HG02840 (cell line): ENCODE results near the gene CD7.

Source experiments
- ATAC-seq: cut with Tn5 transposase; IDR thresholded peaks from one replicate; pipeline ENCODE4 v1.9.1; 2021; ENCODE audit warnings: mild to moderate bottlenecking, moderate library complexity, moderate number of reproducible peaks; ENCODE audit not compliant: unreplicated experiment, low FRiP score

Gene CD7

DNA sequence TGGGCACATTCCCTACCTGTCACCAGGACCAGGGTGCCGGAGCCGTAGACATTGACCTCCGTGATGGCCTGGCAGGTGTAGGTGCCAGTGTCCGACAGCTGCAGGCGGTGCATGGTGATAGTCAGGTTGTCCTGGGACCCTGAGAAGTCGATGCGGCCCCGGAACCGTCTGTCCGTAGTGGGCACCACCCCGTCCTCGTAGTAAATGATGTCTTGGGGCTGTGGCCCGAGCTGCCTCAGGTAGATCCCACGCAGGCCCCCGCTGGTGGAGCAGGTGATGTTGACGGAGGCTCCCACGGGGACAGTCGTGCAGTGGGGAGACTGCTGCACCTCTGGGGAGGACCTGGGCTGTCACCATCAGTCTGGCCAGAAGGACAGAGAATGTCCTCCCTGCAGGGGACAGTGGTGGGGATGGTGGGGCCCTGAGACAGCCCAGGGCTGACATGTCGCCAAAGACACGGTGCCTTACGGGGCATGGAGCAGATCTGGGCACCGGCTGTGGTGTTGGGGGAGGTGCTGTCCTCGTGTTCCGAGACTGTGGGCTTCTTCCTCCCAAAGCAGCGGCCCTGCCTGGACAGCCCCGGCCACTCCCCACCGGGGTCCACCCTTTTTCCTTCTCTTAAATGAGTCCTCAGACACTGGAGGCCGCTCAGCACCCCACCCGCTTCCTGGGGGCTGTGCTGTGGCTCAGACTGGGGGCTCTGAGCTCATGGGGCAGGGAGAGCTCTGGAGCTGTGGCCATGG lies 586 bp downstream of the CD7 start:
- no peak for ATAC-seq

DNA sequence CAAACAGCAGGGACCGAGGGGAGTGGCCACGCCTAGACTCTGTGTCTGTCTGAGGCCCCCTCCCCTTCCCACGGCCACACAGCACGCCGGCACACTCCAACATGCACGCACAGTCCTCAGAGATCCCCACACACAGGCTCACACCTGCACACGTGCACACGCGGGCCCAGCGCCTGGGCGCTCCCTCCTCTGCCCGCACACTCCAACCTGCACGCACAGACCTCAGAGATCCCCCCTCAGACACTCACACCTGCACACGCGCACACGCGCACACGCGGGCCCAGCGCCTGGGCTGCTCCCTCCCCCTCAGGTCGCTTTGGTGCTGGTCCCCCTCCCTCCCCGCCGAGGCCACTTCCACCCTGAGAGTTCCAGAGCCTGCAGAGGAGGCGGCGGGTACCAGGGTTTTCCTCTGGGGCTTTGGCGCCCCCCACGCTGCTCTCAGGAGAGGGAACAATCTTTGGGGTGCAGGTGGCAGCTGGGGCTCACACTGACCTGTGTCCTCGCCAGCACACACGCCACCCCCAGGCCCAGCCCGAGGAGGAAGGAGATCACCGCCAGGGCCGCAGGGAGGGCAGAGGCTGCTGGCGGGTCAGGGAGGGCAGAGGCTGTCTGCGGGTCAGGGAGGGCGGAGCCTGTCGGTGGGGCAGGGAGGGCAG lies 1.6 kb downstream of the CD7 start:
- no peak for ATAC-seq

DNA sequence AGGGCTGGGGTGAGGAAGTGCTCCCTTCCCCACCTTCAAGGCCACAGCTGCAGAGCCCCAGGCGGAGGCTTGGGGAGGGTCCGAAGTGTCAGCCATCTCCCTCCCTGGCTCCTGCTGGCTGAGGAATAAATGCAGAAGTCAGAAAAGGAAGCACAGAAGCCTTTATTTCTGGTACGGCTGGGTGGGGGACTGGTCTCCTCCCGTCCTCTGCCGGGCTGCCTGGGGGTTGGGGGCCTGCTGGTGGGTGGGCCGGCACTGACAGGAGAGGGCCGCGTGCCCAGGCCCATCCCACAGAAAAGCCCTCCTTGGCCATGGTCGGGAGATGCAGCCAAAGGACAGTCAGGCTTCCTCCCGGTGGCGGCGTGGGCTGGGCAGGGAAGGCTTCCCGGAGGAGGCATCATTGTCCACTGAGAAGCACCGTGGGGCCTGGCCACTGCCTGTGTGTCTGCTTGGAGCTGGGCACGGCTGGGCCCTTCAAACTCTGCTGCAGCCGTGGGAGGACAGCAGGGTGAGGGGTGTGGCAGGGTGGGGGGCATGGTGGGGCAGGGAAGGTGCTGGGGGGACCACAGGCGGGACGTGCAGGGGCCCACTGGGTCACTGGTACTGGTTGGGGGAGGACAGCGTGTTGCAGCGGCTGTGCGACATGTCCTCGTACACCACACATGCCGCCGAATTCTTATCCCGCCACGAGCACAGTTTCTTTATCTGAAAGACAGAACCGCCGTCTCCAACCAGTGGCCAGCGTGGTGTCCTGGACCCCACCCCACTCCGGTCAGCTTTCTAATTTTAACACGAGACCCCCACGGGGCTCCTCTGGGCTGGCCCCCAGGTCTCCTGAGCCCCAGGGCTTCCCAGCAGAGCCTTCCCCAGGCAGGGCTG lies 2.4 kb downstream of the CD7 start:
- ATAC-seq = no peak

DNA sequence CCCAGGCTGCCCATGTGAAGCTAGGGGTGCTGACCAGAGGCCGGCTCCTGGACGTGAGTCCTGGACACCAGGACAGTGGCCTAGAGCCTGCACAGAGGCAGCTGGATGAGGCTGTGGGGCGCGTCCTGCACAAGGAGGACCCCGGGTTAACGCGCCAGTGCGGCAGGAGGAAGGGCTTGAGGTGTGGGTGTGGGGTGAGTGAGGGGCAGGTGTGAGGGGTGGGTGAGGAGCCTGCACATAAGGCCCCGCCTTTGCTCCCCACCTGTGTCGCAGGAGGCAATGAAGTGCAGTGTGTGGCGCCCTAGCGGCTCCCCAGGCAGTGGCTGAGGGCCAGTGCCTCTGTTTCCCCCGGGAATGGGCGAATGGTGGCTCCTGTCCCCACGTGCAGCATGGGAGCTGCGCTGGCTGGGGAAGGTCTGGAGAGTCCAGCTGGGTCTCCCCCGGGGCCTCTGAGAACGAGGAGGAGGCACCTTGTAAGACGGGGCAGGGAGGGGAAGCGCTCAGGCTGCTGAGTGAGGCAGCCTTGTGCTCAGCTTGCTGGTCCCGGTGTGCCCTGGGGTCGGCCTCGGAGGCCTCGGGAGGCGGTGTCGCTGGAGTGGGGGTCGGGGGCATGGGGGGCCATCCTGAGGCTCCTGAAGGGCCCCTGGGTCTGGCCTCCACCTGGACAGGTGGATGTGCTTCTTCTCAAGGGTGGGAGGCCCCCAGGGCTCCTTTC lies 3.2 kb downstream of the CD7 start:
- no peak for ATAC-seq

DNA sequence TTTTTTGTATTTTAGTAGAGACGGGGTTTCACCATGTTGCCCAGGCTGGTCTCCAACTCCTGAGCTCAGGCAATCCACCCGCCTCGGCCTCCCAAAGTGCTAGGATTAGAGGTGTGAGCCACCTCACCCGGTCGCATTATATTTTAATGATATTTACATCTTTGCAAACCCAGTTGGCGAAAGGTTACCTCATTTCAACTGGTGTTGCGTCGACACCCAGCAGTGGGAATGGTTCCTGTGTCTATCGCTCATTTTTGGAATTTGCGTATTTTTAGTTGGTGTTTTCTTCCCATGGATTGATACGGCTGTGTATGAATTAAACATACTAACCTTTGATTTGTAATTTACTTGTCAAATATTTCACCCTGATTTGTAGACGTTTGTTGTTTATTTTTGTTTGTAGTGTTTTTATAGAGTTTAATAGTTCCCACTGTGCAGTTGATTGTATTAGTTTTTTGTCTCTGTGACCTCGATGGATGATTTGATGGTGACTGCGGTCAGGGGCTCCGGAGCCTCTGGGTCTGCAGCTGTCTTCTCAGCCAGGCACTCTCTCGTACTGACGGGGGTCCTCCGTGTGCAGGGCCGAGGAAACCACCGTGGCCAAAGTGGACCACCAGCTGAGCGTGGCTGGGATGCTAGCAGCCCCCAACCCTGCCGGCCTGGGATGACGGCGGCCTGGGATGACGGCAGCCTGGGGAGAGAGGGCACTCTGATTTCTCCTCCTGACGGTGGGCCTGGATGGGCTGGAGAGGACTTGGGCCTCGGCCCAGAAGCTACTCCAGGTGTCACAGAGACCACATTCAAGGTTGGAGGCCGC lies 4.0 kb downstream of the CD7 start:
- no peak for ATAC-seq

DNA sequence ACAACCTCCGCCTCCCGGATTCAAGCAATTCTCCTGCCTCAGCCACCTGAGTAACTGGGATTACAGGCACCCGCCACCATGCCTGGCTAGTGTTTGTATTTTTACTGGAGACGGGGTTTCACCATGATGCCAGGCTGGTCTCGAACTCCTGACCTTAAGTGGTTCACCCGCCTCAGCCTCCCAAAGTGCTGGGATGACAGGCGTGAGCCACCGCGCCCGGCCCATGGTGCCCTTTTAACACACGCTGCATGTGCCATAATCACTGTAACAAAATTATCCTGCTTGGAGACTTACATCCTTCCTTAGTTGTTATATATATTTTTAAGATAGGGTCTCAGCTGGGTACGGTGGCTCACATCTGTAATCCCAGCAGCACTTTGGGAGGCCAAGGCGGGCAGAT lies 5.4 kb downstream of the CD7 start:
- no peak for ATAC-seq

DNA sequence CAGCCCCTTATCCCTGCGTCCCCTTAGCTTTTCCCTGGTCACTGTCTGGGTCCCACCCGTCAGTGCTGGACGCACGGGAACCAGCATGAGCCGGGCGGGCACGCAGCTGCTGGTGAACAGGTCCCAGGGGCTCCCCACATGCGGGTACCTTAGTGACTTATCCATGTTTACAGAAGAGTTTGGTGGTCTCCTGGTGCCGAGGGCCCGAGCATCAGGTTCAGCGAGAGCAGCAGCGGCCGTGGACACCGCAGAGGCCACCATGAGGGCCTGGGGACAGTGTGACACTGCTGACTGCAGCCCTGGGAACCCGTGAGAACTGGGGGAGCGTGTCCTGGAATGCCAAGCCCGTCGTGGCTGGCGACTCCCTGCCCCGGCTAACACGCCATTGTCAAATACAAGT lies 6.5 kb downstream of the CD7 start:
- no peak for ATAC-seq

DNA sequence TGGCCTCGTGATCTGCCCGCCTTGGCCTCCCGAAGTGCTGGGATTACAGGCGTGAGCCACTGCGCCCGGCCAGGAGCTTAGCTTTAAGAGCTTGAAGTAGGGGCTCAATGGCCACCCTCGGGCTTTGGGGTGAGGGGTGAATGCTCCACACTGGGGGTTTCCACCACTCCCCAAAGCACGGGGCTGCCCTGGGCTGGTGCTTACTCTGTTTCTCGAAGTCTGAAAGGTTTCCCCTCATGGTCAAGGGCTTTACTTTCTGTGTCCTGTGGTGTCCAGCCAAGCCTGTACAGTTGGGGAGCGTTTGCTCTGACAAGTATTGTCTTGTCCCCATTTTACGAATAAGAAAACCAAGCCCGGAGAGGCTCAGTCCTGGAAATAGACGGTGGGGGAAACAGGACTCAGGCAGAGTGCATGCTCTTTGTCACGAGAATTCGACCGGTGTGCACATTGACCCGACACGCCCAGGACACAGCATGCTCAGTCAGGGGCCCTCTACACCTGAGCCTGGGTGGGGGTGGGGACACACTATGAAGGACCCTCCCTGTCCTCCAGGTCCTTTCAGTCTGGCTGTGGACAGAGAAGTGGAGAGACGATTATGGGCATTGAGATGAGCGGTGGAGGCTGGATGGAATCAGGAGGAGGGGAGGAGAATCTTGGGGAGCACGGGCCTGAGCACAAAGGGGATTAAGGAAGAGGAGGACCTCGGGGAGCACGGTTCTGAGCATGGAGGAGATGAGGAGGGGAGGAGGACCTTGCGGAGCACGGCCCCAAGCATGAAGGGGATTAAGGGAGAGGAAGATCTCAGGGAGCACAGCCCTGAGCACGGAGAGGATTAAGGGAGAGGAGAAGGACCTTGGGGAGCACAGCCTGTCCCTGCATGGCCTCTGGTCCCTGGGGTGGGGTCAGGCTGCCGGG lies 7.5 kb downstream of the CD7 start:
- ATAC-seq = no peak

DNA sequence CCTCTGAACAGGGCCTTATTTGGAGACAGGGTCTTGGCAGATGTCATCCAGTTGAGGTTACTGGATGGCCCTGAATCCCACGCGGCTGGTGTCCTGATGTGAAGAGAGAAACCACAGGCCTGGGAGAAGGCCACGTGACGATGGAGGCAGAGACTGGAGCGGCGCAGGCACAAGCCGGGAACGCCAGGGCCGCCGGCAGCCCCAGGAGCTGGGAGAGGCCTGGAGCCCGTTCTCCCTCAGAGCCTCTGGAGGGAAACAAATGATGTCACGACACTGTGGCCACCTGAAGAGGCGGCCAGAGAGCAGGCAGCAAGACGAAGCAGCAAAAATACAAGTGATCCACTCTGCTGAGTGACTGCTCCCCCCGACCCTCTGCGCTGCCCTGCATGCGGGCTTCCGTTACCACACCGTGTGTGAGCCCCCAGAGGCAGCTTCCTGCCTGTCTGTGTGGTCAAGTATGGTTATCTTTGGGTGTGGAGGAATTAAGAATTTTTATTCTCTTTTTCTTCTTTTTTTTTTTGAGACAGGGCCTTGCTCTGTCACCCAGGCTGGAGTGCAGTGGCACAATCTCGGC lies 11.6 kb downstream of the CD7 start:
- no peak for ATAC-seq

DNA sequence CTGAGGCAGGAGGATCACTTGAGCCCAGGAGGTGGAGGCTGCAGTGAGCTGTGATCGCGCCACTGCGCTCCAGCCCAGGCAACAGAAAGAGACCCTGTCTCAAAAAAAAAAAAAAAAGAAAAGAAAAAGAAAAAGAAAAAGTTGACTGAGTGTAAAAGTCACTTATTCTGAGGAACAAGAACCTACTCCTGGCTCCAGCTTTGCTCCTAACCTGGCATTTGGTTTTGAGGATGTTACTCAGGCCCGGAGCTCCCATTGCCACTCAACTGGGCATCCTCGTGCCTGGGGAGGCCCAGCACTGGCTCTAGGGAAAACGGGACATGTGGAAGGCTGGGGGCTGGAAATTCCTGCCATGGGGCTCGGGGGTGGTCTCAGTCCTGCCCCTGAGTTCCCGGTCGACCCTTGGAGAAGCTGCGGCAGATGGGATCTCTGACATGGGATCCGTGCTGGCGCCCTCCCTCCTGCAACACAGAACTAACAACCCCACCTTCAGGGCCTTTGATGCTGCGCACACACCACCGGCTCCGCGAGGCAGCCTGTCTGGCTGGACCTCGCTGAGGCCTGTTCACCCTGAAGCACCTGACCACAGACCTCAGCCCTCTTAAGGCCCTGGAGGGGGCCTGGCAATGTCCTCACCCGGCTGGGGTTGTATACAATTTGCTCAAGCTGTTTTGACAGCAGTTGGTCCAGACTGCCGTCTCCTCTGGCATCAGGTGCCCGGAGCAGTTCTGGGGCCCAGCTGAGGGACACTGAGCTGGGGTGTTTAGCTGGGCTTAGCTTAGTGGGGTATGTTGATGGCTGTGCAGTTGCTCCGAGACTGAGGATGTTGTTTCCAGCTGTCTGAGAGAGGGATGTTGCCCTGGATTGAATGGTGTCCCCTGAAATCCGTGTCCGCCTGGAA lies 12.3 kb downstream of the CD7 start:
- ATAC-seq = no peak

DNA sequence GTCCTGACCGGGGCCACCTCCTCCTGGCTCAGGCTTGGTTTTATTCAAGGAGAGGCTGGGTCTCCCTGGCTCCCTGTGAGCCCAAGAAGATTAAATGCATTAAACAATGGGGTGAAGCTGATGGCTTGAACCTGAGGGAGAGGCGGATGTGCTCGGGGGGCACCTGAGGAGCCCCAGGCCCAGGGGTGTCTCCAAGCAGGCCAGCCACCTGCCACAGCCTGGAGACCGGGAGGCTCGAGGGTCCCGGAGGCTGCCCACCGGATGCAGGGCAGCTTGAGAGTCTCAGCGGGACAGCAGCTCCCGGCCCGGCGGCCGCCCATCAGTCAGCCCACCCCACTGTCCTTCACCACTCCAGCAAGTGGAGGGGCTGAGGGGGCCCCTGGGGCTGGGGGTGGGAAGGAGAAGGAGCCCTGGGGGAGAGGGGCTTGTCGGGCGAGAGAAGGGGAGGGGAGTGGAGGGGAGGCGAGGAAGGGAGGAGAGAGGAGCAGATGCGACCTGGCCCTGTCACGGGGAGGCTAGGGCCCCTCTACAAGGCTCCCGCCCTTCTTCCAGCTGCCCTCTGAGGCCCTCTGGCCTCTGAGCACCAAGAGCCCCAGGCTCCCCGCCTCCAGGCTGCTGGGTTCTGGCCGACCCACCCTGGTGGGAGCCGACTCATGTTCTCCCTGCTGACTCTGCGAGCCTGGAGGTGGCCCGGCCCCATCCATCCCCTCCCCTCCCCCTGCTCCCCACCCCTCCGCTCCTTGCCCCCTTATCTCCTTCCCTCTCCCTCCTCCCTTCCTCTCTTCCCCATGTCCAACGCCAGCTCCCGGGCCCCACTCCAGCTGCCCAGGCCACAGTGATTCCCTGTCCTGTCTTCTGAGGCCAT lies 13.2 kb downstream of the CD7 start:
- no peak for ATAC-seq

DNA sequence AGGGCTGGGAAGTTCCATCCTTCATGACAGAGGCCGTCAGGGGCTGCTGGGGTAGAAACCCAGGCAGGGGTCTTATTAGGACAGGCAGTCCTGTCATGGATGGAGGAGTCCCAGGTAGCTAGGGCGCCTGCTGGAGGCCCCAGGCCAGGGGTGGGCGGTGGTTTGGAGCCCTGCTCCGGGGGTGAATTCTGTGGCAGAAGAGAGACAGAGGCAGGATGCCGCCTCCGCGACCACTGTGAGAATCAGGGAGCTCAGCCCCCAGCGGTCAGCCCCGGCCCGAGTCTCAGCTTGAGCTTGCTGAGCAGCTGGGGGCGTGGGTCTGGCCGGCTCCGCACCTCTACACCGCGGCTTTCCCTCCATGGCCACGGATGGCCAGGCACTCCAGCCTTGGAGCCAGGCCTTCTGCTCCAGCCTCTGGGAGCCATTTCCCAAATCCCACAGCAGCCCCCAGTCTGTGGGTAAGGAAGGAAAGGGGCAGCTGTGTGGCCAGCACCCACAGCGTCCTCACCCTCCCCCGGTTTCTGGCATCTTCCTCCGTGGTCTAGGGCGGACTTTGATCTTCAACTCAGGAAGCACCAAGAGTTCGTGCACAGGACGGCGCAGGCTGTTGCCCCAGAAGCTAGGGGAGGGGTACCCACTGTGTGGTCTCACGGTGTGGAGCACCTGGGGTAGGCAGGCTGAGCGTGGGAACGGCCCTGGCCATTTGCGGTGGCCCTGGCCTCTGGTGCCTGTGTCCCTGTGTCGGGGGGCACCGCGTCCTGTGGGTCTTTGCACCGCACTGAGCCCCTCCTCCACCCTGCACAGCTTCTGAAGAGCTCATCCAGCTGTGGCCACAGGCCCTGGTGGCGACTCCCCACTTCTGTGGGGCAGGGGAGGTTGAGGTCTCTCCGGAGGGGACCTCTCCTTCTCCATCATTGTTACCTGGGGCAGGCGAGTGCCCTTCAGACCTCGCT lies 14.1 kb downstream of the CD7 start:
- no peak for ATAC-seq

DNA sequence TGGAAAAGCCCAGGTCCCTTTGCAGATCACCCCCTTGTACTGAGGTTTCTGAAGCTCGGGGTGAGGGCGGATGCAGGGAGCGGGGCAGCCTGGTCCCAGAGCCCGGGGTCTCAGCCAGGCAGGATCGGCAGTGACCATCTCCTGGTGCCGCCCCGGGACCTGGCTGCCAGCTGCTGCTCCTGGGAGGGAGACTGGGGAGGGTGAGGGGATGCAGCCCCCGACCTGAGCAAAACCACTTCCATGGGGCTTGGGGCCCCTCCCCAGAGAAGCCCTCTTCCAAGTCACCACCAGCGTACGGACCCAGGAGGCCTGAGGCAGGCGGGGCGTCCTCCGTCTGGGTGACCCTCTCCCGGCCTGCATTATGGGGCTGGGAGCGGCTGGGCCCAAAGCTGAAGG lies 14.8 kb downstream of the CD7 start:
- no peak for ATAC-seq

DNA sequence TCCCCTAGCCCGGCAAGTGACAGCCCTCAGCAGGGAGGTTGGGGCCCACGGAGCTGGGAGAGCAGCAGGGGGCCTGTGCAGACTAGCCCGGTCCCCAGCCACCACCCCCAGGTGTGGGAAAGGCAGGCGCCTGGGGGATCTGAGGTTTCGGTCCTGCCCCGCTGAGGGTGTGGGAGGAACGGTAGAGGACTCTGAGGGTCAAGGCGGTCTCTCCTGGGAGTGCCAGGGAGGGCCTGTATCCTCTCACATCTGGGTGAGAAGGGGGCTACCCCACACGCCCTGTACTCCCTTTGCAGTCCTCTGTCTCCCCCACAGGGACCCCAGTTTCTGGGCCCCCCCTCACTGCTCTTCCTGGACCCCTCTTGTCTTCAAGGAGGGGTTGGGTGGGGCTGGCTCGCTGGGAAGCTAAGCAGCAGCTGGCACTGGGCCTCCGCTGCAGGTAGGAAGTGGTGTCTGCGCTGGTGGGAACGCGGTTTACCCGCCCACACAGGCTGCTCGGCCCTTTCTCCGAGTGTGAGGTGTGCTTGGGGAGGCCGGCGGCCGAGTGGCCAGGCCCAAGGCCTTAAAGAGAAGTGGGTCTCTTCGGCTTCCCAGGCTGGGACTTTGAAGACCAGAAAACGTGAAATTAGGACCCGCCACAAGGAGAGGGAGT lies 15.4 kb downstream of the CD7 start:
- no peak for ATAC-seq

DNA sequence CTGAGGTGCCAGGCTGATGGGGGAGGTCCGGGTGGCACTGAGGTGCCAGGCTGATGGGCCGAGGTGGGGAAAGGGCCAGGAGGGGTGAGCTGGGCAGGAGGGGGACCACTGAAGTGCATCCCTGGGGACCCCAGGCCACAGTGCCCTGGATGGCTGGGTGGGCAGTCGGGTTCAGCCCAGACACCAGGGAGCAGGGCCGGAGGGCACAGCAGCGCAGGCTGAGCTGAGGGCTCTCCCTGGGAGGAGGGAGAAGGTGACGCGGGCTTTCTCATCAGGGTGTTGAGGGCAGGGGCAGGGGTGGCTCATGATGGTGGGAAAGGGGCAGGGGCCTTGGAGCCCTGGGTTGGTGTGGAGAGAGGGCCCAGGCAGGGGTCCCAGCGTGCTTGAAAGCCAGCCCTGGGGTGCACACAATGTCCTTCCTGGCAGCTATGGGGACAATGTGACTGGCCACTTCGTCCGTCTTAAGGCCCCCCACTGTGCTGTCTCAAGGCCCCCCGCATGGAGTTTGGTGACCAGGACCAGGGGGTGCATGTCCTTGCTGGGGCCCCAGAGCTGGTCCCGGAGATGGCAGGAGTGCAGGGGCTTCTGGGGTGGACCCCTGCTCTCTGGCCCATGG lies 16.0 kb downstream of the CD7 start:
- ATAC-seq = no peak
